HepG2 (cell line): ENCODE measurements around the gene RNASE13. TPM values are rescaled to one million over a fixed set of nuclear protein-coding genes. Genes with fewer than 3 reads are reported as not detected.

Experiments
- BHLHE40 ChIP-seq: IDR thresholded peaks from 2 replicates; pipeline ENCODE4 v1.6.1; 2011; ENCODE audit warnings: low read length, improper control_type of control experiment
- DPF2 ChIP-seq: sonication (generic); formaldehyde crosslinking; IDR thresholded peaks from 2 replicates; pipeline ENCODE4 v1.4.0; 2020; ENCODE audit warnings: mild to moderate bottlenecking, low read depth, missing genetic modification reagents, borderline replicate concordance
- EZH2 ChIP-seq: conservative IDR thresholded peaks from 2 replicates; pipeline ENCODE4 v1.6.1; 2012; ENCODE audit warnings: mild to moderate bottlenecking, low read depth, low read length, moderate library complexity
- FIP1L1 ChIP-seq: fragments of 200-400 bp; formaldehyde crosslinking; IDR thresholded peaks from 2 replicates; pipeline ENCODE4 v1.6.1; 2018; ENCODE audit warnings: low read depth, mild to moderate bottlenecking, low read length, moderate library complexity, borderline replicate concordance; ENCODE audit not compliant: insufficient read depth
- HMG20B ChIP-seq: conservative IDR thresholded peaks from 2 replicates; pipeline ENCODE4 v1.6.1; 2016; ENCODE audit warnings: missing genetic modification reagents, missing compliant biosample characterization
- KMT2B ChIP-seq: IDR thresholded peaks from 2 replicates; pipeline ENCODE4 v1.6.1; 2016; ENCODE audit warnings: missing genetic modification reagents, missing compliant biosample characterization
- THAP11 ChIP-seq: IDR thresholded peaks from 2 replicates; pipeline ENCODE4 v1.6.1; 2016; ENCODE audit warnings: missing biosample characterization, missing genetic modification reagents
- TOE1 ChIP-seq: sonication (generic); formaldehyde crosslinking; IDR thresholded peaks from 2 replicates; pipeline ENCODE4 v1.4.0; 2020; ENCODE audit warnings: mild to moderate bottlenecking, missing genetic modification reagents
- ZNF841 ChIP-seq: sonication (generic); formaldehyde crosslinking; IDR thresholded peaks from 2 replicates; pipeline ENCODE4 v1.8.1; 2023; ENCODE audit warnings: missing genetic modification reagents, borderline replicate concordance
- polyA plus RNA-seq, 8 experiments: library from polyadenylated mRNA; depleted of rRNA in 3 of 8; stranded (reverse) in 7 of 8; unstranded in 1 of 8; fragments of >200 nt; fragmentation: Illumina TruSeq in 4 of 8; extraction: Trizol in 4 of 8; gene quantifications; 2 replicates each; pipeline versions ENCODE4 v1.2.1 to v1.2.3, GENCODE V29; 2011 to 2016; ENCODE audit warnings: low read depth in 4 of 8, missing spikeins in 1 of 8, mixed read lengths in 1 of 8; ENCODE audit not compliant: insufficient read depth in 1 of 8
- total RNA-seq, 5 experiments: library from RNA; depleted of rRNA; stranded (reverse); fragments of >200 nt; fragmentation: Illumina TruSeq; extraction: Trizol; gene quantifications; 2 replicates each; pipeline ENCODE4 v1.2.3, GENCODE V29; 2016; ENCODE audit warnings: low read depth in 1 of 5
- TF ChIP-seq, protein P1 (sequence below): sonication (generic); formaldehyde crosslinking; IDR thresholded peaks from 2 replicates; pipeline ENCODE4 v1.4.0; 2020; ENCODE audit warnings: missing genetic modification reagents
- TF ChIP-seq, protein P2 (sequence below): sonication (generic); formaldehyde crosslinking; conservative IDR thresholded peaks from 2 replicates; pipeline ENCODE4 v1.4.0; 2020; ENCODE audit warnings: missing genetic modification reagents
- TF ChIP-seq, protein P3 (sequence below), 2 experiments: fragments of 450-650 bp in 1 of 2; sonication (generic) in 1 of 2; formaldehyde crosslinking; IDR thresholded peaks; 2 replicates each; pipeline versions ENCODE4 v1.5.0 to v1.8.0; 2020 to 2022; ENCODE audit warnings: mild to moderate bottlenecking in 1 of 2, missing genetic modification reagents in 1 of 2
- TF ChIP-seq, protein P4 (sequence below): sonication (generic); formaldehyde crosslinking; IDR thresholded peaks from 2 replicates; pipeline ENCODE4 v1.4.0; 2020; ENCODE audit warnings: mild to moderate bottlenecking, missing genetic modification reagents
- TF ChIP-seq, protein P5 (sequence below): sonication (generic); formaldehyde crosslinking; IDR thresholded peaks from 2 replicates; pipeline ENCODE4 v1.5.0; 2020; ENCODE audit warnings: mild to moderate bottlenecking, missing genetic modification reagents, borderline replicate concordance

RNASE13 gene
- total and polyA plus RNA-seq, 2 of the 13 experiments (the other 11 are each of a cell fraction or from before 2014, with no cell fraction given), result 1.0 TPM; not detected in 1

DNA sequence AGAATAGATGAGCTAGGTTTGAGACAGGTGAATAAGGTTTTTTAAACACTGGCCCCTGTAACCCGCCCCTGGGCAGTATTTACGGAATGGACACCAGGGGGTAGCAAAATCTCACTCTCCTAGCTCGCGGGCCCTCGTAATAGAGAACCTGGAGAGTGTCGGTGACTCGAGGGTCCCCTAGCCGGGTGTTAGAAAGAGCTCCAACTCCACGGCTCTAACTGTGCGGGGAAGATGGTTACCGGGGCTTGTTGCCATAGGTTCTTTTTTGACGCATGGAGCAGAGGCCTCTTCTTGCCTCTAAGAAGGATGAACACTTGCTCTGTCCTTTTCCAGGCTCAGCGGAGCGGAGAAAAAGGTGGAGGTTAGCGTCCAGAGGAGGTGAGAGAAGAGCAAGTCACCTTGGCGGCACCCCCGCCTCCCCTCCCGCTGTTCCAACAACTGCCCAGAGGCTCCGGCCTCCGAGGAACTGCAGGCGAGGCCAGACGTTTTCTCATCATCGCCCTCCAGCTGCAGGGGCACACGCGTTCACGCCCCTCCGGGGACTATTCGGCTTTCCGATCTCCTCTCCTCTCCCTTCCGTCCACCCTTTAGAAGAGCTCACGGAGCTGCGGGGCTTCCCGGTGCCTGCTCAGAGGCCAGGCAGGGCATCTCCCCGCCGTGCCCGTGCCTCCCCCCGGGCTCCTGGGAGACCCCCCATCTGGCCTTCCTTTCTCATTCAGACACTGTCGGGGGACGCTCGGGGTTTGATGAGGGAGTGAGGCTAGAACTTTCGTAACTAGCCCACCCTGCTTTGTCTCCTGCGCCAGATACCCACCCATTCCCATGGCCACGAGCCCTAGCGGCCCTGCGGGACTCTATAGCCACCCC lies 34.1 kb upstream of the RNASE13 start (continued):
- TF ChIP-seq TOE1 (CRISPR knock-in tag) (no peak), DPF2 (CRISPR knock-in tag) (no peak), THAP11 (CRISPR knock-in tag) (peak; percentile 42; the same call in 1 of the 2 replicates), KMT2B (no peak; the same call in 1 of the 2 replicates), BHLHE40 (no peak), EZH2 (no peak), FIP1L1 (no peak), HMG20B (CRISPR knock-in tag) (no peak), ZNF841 (CRISPR knock-in tag) (no peak)
- TF ChIP-seq, protein P1, sequence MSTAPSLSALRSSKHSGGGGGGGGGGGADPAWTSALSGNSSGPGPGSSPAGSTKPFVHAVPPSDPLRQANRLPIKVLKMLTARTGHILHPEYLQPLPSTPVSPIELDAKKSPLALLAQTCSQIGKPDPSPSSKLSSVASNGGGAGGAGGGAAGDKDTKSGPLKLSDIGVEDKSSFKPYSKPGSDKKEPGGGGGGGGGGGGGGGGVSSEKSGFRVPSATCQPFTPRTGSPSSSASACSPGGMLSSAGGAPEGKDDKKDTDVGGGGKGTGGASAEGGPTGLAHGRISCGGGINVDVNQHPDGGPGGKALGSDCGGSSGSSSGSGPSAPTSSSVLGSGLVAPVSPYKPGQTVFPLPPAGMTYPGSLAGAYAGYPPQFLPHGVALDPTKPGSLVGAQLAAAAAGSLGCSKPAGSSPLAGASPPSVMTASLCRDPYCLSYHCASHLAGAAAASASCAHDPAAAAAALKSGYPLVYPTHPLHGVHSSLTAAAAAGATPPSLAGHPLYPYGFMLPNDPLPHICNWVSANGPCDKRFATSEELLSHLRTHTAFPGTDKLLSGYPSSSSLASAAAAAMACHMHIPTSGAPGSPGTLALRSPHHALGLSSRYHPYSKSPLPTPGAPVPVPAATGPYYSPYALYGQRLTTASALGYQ, result no peak
- TF ChIP-seq, protein P2, sequence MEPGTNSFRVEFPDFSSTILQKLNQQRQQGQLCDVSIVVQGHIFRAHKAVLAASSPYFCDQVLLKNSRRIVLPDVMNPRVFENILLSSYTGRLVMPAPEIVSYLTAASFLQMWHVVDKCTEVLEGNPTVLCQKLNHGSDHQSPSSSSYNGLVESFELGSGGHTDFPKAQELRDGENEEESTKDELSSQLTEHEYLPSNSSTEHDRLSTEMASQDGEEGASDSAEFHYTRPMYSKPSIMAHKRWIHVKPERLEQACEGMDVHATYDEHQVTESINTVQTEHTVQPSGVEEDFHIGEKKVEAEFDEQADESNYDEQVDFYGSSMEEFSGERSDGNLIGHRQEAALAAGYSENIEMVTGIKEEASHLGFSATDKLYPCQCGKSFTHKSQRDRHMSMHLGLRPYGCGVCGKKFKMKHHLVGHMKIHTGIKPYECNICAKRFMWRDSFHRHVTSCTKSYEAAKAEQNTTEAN (CRISPR knock-in tag), result 0 out of 2 replicates have a peak, but pooled peaks have one; percentile 47
- TF ChIP-seq, protein P3, sequence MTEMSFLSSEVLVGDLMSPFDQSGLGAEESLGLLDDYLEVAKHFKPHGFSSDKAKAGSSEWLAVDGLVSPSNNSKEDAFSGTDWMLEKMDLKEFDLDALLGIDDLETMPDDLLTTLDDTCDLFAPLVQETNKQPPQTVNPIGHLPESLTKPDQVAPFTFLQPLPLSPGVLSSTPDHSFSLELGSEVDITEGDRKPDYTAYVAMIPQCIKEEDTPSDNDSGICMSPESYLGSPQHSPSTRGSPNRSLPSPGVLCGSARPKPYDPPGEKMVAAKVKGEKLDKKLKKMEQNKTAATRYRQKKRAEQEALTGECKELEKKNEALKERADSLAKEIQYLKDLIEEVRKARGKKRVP (CRISPR knock-in tag; IDR thresholded peaks at IDR 0.05), result no peak
- TF ChIP-seq, protein P4, sequence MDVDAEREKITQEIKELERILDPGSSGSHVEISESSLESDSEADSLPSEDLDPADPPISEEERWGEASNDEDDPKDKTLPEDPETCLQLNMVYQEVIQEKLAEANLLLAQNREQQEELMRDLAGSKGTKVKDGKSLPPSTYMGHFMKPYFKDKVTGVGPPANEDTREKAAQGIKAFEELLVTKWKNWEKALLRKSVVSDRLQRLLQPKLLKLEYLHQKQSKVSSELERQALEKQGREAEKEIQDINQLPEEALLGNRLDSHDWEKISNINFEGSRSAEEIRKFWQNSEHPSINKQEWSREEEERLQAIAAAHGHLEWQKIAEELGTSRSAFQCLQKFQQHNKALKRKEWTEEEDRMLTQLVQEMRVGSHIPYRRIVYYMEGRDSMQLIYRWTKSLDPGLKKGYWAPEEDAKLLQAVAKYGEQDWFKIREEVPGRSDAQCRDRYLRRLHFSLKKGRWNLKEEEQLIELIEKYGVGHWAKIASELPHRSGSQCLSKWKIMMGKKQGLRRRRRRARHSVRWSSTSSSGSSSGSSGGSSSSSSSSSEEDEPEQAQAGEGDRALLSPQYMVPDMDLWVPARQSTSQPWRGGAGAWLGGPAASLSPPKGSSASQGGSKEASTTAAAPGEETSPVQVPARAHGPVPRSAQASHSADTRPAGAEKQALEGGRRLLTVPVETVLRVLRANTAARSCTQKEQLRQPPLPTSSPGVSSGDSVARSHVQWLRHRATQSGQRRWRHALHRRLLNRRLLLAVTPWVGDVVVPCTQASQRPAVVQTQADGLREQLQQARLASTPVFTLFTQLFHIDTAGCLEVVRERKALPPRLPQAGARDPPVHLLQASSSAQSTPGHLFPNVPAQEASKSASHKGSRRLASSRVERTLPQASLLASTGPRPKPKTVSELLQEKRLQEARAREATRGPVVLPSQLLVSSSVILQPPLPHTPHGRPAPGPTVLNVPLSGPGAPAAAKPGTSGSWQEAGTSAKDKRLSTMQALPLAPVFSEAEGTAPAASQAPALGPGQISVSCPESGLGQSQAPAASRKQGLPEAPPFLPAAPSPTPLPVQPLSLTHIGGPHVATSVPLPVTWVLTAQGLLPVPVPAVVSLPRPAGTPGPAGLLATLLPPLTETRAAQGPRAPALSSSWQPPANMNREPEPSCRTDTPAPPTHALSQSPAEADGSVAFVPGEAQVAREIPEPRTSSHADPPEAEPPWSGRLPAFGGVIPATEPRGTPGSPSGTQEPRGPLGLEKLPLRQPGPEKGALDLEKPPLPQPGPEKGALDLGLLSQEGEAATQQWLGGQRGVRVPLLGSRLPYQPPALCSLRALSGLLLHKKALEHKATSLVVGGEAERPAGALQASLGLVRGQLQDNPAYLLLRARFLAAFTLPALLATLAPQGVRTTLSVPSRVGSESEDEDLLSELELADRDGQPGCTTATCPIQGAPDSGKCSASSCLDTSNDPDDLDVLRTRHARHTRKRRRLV, result no peak
- TF ChIP-seq, protein P5, sequence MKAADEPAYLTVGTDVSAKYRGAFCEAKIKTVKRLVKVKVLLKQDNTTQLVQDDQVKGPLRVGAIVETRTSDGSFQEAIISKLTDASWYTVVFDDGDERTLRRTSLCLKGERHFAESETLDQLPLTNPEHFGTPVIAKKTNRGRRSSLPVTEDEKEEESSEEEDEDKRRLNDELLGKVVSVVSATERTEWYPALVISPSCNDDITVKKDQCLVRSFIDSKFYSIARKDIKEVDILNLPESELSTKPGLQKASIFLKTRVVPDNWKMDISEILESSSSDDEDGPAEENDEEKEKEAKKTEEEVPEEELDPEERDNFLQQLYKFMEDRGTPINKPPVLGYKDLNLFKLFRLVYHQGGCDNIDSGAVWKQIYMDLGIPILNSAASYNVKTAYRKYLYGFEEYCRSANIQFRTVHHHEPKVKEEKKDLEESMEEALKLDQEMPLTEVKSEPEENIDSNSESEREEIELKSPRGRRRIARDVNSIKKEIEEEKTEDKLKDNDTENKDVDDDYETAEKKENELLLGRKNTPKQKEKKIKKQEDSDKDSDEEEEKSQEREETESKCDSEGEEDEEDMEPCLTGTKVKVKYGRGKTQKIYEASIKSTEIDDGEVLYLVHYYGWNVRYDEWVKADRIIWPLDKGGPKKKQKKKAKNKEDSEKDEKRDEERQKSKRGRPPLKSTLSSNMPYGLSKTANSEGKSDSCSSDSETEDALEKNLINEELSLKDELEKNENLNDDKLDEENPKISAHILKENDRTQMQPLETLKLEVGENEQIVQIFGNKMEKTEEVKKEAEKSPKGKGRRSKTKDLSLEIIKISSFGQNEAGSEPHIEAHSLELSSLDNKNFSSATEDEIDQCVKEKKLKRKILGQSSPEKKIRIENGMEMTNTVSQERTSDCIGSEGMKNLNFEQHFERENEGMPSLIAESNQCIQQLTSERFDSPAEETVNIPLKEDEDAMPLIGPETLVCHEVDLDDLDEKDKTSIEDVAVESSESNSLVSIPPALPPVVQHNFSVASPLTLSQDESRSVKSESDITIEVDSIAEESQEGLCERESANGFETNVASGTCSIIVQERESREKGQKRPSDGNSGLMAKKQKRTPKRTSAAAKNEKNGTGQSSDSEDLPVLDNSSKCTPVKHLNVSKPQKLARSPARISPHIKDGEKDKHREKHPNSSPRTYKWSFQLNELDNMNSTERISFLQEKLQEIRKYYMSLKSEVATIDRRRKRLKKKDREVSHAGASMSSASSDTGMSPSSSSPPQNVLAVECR, result no peak; the same call in 1 of the 2 replicates
